A673 (cell line): ENCODE measurements around the gene PCNT. TPM values are rescaled to one million over a fixed set of nuclear protein-coding genes. Genes with fewer than 3 reads are reported as not detected.

Experiments used
- BruUV-seq: library from RNA; stranded (reverse); fragments of 400-500 nt; replicated peaks from 2 replicates; lab custom pipeline; 2021; lab: Mats Ljungman, UMichigan
- CTCF ChIA-PET: fragments of 300-600 bp; sonication (Branson Sonifier 250); formaldehyde crosslinking; loops from one replicate; lab custom pipeline; 2022; ENCODE audit warnings: antibody characterized with exemption; lab: Charles Lee
- POLR2A ChIA-PET: fragments of 300-600 bp; sonication (Branson Sonifier 250); formaldehyde crosslinking; loops from one replicate; lab custom pipeline; 2022; ENCODE audit warnings: antibody characterized with exemption; ENCODE audit not compliant: low non-redundant PET; lab: Charles Lee
- DNase-seq: peaks from one replicate; pipeline ENCODE4 v3.0.0-alpha.2; 2015; ENCODE audit warnings: low spot score
- H3K27ac ChIP-seq: fragments of 200-600 bp; sonication (generic); 2 replicates; pipeline ENCODE4 v1.5.1; 2016; ENCODE audit warnings: mixed run types, low read depth, mild to moderate bottlenecking, mixed read lengths, antibody characterized with exemption, low read length; ENCODE audit not compliant: poor library complexity, severe bottlenecking
- H3K27me3 ChIP-seq: fragments of 200-600 bp; sonication (generic); replicated peaks from 2 replicates; pipeline ENCODE4 v1.6.1; 2017; ENCODE audit warnings: mixed run types, low read depth, mild to moderate bottlenecking, mixed read lengths, antibody characterized with exemption, low read length; ENCODE audit not compliant: insufficient read depth, poor library complexity
- H3K36me3 ChIP-seq: fragments of 200-600 bp; sonication (generic); 2 replicates; pipeline ENCODE4 v1.6.1; 2016; ENCODE audit warnings: mixed run types, mild to moderate bottlenecking, mixed read lengths, antibody characterized with exemption, low read length; ENCODE audit not compliant: insufficient read depth, poor library complexity, severe bottlenecking
- H3K4me1 ChIP-seq: fragments of 200-600 bp; sonication (generic); 2 replicates; pipeline ENCODE4 v1.6.1; 2017; ENCODE audit warnings: mixed run types, mild to moderate bottlenecking, mixed read lengths, antibody characterized with exemption, low read length; ENCODE audit not compliant: insufficient read depth, poor library complexity, severe bottlenecking
- H3K4me3 ChIP-seq: fragments of 200-600 bp; sonication (generic); 2 replicates; pipeline ENCODE4 v1.5.1; 2016; ENCODE audit warnings: low read depth, mixed run types, mild to moderate bottlenecking, mixed read lengths, low read length; ENCODE audit not compliant: poor library complexity, severe bottlenecking
- H3K9me3 ChIP-seq: fragments of 200-600 bp; sonication (generic); 2 replicates; pipeline ENCODE4 v1.6.1; 2016; ENCODE audit warnings: mixed run types, low read depth, mild to moderate bottlenecking, mixed read lengths, antibody characterized with exemption, low read length; ENCODE audit not compliant: poor library complexity, severe bottlenecking
- EZH2 ChIP-seq: fragments of 200-600 bp; sonication (generic); IDR thresholded peaks from 2 replicates; pipeline ENCODE4 v1.6.1; 2017; ENCODE audit warnings: borderline replicate concordance, low read depth, mild to moderate bottlenecking, mixed read lengths, antibody characterized with exemption, low read length; ENCODE audit not compliant: poor library complexity, severe bottlenecking
- intact Hi-C: fragments of 100-400 bp; cut with micrococcal nuclease; formaldehyde crosslinking; loops from one replicate; pipeline ENCODE4 v1.10.0; 2022; ENCODE audit not compliant: unreplicated experiment
- total RNA-seq: library from RNA; stranded (reverse); gene quantifications from 2 replicates; pipeline ENCODE4 v1.2.3, GENCODE V29; 2021
- TF ChIP-seq, protein P1 (sequence below): fragments of 300-800, 200-600 bp; sonication (generic); conservative IDR thresholded peaks from 2 replicates; pipeline ENCODE4 v1.5.1; 2017; ENCODE audit warnings: low read depth, mild to moderate bottlenecking, antibody characterized with exemption, low read length, moderate library complexity, mixed read lengths

PCNT gene
- total RNA-seq, 1 experiment from 2014 or later: 66.4 TPM

GRCh38 chr21:46316708-46317324 is 7.1 kb upstream of the PCNT start:
- Histone ChIP-seq H3K27me3 (no peaks in the 10 kb centered on the region), H3K4me1 (peaks cover 13% of the 10 kb centered on the region), H3K36me3 (peaks cover 48% of the 10 kb centered on the region), H3K9me3 (no peaks in the 10 kb centered on the region), H3K27ac (no peak overlapping the region), H3K4me3 (no peak overlapping the region)
- ChIA-PET POLR2A (no interaction called here), CTCF (no interaction called here)
- DNase-seq: no peak
- intact Hi-C loops: no loop called here
- TF ChIP-seq, protein P1, sequence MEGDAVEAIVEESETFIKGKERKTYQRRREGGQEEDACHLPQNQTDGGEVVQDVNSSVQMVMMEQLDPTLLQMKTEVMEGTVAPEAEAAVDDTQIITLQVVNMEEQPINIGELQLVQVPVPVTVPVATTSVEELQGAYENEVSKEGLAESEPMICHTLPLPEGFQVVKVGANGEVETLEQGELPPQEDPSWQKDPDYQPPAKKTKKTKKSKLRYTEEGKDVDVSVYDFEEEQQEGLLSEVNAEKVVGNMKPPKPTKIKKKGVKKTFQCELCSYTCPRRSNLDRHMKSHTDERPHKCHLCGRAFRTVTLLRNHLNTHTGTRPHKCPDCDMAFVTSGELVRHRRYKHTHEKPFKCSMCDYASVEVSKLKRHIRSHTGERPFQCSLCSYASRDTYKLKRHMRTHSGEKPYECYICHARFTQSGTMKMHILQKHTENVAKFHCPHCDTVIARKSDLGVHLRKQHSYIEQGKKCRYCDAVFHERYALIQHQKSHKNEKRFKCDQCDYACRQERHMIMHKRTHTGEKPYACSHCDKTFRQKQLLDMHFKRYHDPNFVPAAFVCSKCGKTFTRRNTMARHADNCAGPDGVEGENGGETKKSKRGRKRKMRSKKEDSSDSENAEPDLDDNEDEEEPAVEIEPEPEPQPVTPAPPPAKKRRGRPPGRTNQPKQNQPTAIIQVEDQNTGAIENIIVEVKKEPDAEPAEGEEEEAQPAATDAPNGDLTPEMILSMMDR: no peak
- no peak for TF ChIP-seq EZH2
- BruUV-seq: no TSS peak

GRCh38 chr21:46317710-46318463 is 6.1 kb upstream of the PCNT start:
- BruUV-seq: no TSS peak
- no peak for DNase-seq
- ChIA-PET POLR2A (no interaction called here), CTCF (no interaction called here)
- TF ChIP-seq EZH2: no peak
- TF ChIP-seq, protein P1: no peak
- no peak overlapping the region for H3K27ac ChIP-seq
- H3K4me1 ChIP-seq: peaks cover 17% of the 10 kb centered on the region
- H3K36me3 ChIP-seq: peaks cover 55% of the 10 kb centered on the region
- no peak overlapping the region for H3K4me3 ChIP-seq
- H3K27me3 ChIP-seq: no peaks in the 10 kb centered on the region
- H3K9me3 ChIP-seq: no peaks in the 10 kb centered on the region
- intact Hi-C loops: no loop called here

GRCh38 chr21:46318464-46318845 is 5.5 kb upstream of the PCNT start:
- Histone ChIP-seq H3K4me1 (peaks cover 17% of the 10 kb centered on the region), H3K27me3 (no peaks in the 10 kb centered on the region), H3K9me3 (no peaks in the 10 kb centered on the region), H3K36me3 (peaks cover 49% of the 10 kb centered on the region), H3K4me3 (no peak overlapping the region), H3K27ac (no peak overlapping the region)
- intact Hi-C loops: no loop called here
- CTCF ChIA-PET: no interaction called here
- DNase-seq: no peak
- TF ChIP-seq EZH2: no peak
- POLR2A ChIA-PET: no interaction called here
- no TSS peak for BruUV-seq
